GM18867 (cell line): ENCODE measurements around the gene MARCHF3.
A peak's percentile ranks its signal among the peaks of the same experiment; 100 is the strongest.
"Not testable (repeated sequence)": the region's sequence is repeated elsewhere in the genome, so short reads cannot be mapped to it uniquely, and the experiment has no call there.

Experiments
- ATAC-seq: cut with Tn5 transposase; IDR thresholded peaks from one replicate; pipeline ENCODE4 v1.9.1; 2021; ENCODE audit warnings: mild to moderate bottlenecking, moderate library complexity; ENCODE audit not compliant: unreplicated experiment

MARCHF3 gene

DNA sequence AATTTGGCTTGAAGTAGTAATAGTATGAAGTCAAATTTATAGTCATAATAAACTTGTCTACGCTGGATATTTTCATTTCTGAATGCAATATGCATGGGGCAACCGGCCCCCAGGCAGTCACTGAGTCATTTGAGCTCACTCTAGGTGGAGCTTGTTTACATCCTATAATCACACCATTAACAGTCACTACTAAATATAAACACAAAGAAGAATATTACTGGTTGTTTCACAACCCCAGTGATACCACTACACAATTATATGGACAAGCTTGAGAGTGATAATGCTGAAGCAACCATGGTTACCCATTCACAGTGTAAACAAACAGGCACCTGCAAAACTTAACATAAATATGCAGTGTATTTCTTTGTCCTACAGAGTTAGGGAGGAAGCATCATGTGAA, 68.7 kb downstream of the MARCHF3 start:
- peak; percentile 60 for ATAC-seq

DNA sequence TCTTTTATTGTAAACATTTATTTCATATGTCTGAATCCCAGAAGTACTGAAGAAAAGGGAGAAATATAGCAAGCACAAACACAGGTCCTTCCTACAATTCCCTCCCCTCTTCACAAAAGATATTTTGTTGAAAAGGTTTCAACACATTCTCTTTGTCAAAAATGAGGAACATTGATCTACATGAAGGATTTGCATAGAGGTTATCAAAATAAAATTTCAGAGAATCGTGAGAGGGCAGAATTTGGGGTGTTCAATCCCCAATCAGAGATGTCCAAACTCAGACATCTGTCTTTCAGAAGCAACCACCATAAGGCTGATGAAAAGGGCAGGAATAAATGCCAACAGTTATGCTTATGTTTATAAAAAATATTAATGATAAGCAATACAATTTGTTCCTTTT, 69.2 kb downstream of the MARCHF3 start:
- no peak for ATAC-seq

DNA sequence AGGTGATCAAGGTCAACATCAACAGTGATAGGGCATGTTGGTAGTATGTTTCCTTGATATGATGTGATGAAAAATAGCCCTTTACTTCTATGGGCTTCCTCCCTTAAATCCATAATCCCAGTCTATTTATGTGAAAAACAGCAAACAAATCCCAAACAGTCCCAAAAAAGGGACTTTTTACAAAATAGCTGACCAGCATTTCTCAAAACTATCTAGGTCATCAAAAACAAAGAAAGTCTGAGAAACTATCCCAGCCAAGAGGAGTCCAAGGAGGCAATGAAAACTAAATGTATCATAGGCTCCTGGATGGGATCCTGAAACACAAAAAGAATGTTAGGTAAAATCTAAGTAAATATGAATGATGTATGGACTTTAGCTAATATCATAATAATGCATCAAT, 71.2 kb downstream of the MARCHF3 start:
- no peak for ATAC-seq

DNA sequence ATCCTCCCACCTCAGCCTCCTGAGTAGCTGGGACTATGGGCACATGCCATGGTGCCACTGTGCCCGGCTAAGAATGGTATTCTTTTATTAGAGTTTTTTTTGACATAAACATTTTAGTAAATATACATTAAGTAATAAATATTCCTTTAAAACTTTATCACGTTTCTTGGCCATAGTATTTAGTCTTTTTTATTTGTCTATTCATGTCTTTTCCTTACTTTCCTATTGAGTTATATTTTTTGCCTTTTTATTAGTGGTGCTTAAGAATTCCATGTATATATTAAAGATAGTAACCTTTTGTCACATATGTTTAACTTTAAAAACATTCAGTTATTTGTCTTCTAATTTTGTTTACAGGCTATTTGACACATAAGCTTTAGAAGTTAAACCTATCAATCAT, 73.4 kb downstream of the MARCHF3 start:
- ATAC-seq: no peak

DNA sequence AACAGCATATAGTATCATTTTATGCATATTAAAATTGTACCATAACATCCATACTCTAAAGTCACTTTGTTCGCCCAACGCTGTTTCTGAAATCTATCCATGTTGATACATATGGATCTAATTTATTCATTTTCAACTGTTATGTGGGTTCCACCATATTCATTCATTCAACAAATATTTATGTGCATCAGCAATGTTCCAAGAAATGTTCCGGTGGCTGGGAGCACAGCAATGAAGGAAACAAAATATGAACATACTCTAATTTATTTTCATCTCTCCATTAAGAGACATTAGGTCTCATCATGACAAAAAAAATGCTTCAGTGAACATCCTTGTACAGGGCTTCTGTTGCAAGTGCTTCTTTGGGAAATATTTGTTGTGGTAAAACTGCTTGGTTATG, 75.4 kb downstream of the MARCHF3 start:
- no peak for ATAC-seq

DNA sequence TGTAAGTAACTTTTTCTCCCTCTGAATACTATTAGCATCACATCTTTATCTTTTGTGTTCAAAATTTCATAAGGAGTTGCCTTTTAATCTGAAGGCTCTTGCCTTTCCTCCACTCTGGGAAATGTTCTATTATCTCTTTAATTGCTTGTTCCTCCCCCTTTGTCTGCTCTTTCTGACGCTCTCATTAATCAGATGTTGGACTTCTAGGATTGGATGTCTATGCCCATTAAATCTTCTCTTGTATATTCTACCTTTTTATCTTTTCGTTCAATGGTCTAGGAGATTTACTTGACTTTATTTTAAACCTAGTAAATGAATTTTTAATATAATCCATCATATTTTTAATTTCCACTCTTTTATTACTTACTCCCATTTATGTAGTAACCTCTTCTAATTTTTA, 76.7 kb downstream of the MARCHF3 start:
- ATAC-seq: no peak

DNA sequence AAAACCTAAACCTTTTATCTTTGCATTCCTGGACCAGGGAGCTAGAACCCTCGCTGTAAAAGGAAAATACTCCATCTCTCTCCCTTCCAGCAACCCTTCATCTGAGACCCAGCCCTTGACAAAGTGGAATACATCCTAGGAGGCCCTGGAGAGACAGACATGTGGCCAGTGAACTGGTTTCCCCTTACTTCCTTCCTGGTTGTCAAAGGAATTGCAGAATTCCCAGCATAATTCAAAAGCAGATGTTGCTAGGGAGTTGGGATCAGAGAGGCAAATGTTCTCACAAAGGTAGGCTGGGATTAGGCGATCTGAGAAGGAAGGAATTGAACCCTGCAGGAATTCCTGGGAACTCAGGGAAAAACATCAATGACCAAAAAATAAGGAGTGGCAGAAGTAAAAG, 80.9 kb downstream of the MARCHF3 start:
- ATAC-seq: no peak

DNA sequence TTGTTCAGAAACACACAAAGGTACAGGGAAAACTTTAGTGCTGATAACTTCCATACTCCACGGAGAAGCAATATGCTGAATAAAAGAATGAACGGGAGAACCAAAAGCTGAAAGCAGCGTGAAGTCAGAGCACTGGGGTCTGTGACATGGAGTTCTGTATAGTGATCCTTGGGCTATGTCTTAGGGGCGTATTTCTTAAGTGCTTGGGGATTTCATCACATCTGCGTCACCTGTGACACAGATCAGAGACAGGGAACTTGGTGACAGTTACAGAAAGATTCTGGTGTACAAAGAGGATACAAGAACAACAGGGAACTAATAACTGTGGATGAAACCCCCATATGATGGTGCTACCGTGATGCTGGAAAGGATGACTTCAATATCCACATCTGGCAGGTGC, 81.9 kb downstream of the MARCHF3 start:
- ATAC-seq: no peak

DNA sequence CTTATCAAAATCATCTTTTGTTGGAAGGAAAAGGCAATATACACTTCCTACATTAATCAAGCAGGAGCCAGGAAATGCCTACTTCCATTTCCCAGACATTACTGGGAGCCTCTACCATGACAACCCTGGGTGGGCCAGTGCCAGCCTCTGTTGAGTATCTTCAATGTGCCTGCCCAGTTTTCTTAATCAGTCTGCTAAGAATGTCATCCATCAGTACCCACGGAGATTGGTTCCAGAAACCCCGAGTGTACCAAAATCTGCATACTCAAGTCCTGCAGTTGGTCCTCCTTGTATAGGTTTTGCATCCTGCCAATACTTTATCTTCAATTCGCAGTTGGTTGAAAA, 82.4 kb downstream of the MARCHF3 start:
- ATAC-seq: no peak

DNA sequence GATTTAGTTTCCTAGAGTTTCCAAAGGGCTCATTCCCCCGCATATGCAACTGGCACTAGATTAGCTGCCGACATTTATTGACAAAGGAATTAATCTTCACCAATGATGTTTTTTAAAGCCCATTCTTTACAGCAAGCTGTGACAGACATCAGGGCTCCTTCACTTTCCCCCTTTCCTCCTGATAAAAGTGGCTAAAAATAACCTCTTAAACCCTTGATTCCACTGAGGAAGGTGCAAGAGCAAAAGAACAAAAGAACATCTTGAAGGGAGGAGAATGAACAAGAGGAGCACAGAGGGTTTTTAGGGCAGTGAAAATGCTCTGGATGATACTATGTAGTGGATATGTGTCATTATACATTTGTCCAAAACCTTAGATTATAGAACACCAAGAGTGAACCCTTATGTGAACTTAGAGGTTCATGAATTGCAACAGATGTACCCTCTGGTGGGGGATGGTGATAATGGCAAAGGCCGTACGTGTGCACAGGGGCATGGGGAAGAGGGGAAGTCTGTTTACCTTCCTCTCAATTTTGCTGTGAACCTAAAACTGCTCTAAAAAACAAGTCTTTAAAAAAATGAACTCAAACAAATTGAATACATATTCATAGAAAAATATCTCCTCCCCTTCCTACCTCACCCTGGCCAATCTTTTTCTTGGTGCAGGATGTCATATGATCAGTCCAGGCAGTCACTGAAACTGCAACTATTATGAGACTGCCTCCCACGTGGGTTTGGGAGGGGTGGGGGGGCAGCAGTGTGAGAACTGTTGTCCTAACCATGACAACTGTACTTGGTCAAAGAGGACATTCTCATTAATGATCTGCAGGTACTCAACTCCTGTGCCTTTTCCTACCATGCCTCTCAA, 83.0 kb downstream of the MARCHF3 start:
- peak; percentile 84 for ATAC-seq

DNA sequence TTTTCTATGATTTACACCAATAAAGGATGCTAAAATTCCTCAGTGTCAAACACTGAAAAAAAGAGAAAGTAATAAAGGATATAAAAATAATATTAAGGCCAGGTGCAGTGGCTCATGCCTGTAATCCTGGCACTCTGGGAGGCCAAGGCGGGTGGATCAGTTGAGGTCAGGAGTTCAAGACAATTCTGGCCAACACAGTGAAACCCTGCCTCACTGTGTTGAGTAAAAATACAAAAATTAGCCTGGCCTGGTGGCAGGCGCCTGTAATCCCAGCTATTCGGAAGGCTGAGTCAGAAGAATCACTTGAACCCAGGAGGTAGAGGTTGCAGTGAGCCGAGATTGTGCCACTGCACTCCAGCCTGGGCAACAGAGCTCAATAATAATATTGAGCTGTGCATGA, 87.5 kb downstream of the MARCHF3 start:
- not testable (repeated sequence) for ATAC-seq

DNA sequence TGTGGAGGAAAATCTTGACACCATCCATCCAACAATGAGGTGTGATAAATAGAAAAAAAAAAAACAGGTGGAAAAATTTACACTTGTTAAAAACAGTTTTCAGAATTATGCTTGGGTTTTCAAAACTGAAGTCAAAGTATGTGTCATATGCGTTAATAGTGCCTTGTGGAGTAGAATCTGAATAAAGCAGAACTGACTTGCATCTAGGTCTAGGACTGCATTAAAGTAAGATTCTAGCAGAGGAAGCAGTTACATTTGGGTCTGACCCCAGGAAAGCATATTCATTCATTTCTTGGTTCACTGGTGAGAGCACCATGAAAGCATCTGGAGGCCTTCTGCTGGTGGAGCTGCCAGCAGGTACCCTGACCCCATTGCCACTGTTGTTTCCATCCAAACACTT, 89.0 kb downstream of the MARCHF3 start:
- no peak for ATAC-seq

DNA sequence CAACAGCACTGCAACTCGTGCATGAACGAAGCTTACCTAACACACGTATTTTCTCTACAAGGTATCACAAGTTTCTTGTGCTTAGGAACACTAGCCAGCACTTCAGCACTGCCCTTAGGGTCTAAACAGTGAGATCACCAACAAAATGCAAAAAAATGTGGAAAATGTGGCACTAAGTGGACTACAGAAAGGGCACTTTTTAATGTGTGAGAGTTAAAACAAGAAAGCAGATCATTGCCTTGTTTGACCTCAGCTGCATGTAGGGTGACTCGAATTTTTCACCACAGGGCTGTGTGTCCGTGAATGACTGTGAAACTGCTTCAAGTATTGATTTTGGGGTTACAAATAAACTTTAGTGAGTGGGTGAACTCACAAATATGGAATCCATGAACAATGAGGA, 90.5 kb downstream of the MARCHF3 start:
- no peak for ATAC-seq

DNA sequence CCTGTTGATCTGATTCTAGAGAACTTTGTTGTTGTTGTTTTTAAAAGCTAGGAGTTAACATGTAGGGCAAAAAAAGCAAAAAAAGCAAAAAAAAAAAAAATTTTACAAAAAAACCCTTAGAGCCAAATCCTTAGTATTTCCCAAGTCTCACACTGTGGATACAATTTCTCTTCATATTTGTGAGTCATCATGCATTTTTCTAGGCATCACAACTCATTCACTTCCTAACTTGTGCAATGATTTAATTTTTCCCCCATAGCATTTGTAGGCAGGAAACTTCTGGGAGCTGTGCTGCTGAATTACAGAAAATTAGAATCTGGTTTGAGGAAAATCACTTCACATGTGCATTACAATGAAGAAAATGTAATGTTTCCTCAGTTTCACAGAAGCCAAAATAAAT, 91.9 kb downstream of the MARCHF3 start:
- no peak for ATAC-seq

DNA sequence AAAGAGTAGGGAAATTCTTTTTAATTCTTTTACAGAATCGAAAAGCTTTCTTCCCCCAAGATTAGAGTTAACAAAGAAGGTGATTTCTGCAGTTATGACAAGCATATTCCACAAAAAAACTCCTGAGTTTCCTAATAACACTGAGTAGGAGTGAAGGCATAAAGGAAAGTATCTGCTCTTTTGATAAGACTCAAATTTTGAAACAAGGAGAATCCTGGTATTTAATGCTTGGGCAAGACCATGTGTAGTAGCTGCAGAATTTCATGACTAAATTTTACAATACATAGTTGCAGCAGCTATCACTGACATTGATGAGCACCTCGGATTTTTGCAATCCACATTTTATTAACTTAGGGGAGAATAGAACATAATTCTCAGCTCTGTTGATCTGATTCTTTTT, 92.6 kb downstream of the MARCHF3 start:
- no peak for ATAC-seq

DNA sequence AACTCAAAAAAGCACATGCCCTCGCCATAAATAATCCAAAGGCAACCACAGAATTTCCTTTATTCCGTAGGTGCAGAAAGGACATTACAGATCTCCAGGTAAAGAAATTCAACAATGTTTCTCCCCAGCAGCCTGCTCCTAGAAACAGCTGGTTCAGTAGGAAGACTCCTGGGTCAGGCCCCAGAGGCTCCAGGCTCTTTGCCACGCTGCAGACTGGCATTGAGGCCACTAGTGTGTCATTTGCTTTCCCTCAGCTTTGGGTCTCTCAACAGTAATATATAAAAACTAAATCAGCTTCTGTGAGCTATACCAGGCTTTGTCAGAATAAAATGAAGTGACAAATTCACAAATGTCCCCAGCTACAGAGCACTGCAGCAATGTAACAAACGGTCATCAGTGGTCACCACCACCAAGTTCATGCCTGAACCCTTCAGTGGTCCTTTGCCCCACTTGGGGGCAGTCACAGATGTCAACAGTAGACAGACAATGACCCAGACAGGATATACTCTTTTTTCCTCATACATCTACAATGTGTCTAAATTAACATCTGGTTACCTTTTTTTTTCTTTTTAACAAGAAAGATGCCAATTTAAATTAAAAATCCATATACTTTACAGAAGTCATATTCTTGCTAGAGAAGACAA, 93.5 kb downstream of the MARCHF3 start:
- no peak for ATAC-seq

DNA sequence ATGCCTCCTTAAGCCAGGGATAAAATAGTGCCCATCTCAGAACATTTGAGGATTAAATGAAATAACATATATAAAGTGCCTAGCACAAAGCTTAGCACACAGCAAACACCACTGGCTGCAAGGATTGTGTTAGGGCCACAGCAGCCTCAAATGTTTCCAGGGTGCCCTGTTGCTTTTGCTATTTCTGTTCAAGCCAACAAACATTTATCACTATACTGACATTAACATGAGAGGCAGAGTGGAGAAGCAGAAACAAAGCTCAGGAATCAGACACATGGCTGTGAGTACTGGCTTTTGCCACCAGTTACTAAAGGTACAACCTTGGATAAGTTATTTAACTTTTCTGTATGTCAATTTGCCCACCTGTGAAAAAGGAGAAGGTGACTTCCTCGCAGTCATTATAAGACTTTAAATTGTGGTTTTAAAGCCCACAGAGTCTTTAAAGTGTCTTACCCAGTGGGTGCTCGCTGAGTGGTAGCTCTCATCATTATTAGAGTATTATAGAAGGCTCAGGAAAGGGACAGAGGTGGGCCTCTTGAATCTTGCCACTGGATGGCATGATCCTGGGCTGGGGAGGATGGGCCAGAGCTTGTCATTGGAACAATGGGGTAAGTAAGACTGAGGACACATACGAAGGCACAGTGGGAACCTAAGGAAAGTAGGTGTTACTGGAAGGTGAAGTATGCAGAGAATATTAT, 98.2 kb downstream of the MARCHF3 start:
- ATAC-seq: no peak

DNA sequence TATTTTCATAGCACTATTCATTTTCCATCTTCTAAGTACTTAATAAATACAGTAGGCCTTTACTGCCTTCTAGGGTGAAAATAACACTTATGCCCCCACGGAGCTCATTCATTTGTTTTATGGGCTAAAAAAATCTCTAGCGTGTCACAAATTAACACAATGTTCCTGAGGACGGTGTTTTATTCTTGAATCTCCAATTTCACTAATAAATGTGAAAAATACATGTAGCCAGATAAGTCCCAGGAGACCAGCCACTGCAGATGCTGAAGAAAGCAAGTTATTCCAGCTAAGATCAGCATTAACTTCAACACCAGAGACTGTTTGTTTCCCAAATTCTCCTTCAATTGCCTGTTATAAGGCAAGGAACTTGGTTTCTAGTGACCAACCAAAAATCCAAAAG, 102.3 kb downstream of the MARCHF3 start:
- ATAC-seq: no peak

DNA sequence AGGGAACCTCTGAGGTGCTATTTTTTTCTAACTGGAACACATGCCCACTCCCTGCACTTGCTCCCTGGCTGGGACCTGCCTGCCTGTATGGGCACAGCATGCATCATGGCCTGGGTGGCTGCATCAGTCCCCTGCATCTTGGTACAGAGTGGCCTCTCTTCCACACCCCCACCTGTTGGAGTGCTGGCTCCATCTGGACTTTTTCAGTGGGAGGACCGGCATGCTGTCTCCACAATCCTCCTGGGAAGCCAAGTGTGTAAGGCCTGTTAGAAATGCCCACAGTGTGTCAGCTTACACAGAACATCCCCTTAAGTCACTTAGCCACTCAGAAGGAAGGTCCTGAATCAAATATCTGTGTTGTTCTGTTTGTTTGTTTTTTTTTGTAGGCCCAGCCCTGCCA, 102.9 kb downstream of the MARCHF3 start:
- no peak for ATAC-seq

DNA sequence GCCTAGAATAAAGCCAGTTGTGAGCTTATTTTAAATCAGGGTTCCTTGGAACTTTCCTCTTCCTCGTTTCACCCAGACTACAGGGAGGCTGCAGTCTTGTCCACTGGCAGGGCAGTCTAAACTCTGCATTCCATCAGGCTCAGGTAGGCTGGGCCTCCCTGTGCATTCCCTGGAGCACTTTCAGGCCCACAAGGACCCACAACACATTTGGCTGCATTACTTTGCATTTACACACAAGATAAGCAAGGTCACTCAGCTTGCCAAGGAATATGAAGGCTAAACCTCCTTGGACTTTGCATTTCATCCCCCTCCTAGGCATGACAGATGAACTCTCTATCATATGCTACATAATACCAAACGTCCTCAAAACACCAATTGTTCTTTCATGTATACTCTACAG, 104.2 kb downstream of the MARCHF3 start:
- no peak for ATAC-seq

DNA sequence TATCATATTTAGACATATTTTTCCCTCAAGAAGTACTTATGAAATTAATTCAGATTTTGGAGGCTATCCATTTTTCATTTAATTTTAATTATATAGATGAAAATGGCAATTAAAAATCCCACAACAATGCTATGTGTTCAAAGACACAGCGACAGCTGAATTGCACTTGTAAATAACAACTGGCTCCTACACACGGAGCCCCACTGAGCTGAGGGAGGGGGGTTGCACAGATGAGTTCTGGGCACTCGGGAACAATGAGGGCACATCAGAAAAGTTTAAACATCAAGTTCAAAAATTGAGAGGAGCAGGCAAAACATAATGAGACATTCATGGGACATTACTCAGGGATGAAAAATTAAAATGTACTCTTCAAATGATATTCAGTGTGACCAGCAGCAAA, 104.9 kb downstream of the MARCHF3 start:
- ATAC-seq: no peak
